Gastrocnemius medialis (tissue), 4 donors: ENCODE results near the gene ASIC4.

ENCODE experiments used
- POLR2A ChIP-seq, 2 donors: fragments of 450-650 bp; IDR thresholded peaks; one replicate each; pipeline ENCODE4 v1.6.1; 2017; ENCODE audit warnings: antibody characterized with exemption in 2 of 2, mild to moderate bottlenecking in 2 of 2, moderate library complexity in 2 of 2
- TF ChIP-seq, protein P1 (sequence below), 5 experiments: fragments of 450-650 bp in 3 of 5; fragments of 200-600 bp in 2 of 5; sonication (generic) in 2 of 5; IDR thresholded peaks in 4 of 5; conservative IDR thresholded peaks in 1 of 5; 1 replicate in 4 of 5; 2 replicates in 1 of 5; pipeline ENCODE4 v1.5.1; 2016 to 2019; ENCODE audit warnings: antibody characterized with exemption in 5 of 5, mild to moderate bottlenecking in 3 of 5, moderate library complexity in 3 of 5

DNA sequence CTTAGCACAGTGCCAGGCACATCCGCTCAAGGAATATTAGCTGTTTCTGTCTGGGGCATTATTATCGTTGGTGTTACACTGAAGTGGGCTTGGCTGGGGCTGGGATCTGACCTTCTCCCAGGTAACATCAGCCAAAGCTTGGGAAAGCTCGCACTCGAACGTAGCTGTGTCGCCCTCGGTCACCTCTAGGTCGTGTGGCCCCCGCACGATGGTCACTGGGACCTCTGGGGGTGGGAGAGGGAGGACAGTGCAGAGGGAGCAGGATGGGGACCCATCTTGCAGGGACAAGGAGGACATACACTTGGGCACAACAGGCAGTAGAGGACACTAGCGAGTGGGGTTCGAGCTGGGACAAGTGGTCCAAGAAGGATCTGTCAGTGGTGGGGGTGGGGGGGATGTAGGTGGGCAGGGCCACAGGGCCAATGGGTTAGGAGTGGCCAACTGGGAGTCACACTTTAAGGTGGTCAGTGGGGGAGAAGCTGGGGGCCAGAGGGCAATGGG lies 39.2 kb downstream of the ASIC4 start:
- TF ChIP-seq POLR2A (IDR thresholded peaks at IDR 0.05) = no peak
- TF ChIP-seq, protein P1, sequence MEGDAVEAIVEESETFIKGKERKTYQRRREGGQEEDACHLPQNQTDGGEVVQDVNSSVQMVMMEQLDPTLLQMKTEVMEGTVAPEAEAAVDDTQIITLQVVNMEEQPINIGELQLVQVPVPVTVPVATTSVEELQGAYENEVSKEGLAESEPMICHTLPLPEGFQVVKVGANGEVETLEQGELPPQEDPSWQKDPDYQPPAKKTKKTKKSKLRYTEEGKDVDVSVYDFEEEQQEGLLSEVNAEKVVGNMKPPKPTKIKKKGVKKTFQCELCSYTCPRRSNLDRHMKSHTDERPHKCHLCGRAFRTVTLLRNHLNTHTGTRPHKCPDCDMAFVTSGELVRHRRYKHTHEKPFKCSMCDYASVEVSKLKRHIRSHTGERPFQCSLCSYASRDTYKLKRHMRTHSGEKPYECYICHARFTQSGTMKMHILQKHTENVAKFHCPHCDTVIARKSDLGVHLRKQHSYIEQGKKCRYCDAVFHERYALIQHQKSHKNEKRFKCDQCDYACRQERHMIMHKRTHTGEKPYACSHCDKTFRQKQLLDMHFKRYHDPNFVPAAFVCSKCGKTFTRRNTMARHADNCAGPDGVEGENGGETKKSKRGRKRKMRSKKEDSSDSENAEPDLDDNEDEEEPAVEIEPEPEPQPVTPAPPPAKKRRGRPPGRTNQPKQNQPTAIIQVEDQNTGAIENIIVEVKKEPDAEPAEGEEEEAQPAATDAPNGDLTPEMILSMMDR (IDR thresholded peaks at IDR 0.05 in 4 of 5, conservative IDR thresholded peaks at IDR 0.05 in 1 of 5) = no peak
